Measurements from ENCODE around the gene GSAP. TPM values are rescaled to one million over a fixed set of nuclear protein-coding genes. Genes with fewer than 3 reads are reported as not detected.

Gene GSAP
- 1.5 to 2.0 TPM (median 1.6 TPM) in 3 replicates for total RNA-seq (2021)
- Bru-seq, nascent RNA = percentile 36 among the genes with signal in this experiment
- long read RNA-seq, experiment 1, partial matches to known transcripts = 0 of 6 reads
- long read RNA-seq, experiment 1, other reads (novel, unspliced or antisense) = 6 of 6 reads
- long read RNA-seq, experiment 2 = 0 reads
- long read RNA-seq, experiment 3 = 0 reads

DNA sequence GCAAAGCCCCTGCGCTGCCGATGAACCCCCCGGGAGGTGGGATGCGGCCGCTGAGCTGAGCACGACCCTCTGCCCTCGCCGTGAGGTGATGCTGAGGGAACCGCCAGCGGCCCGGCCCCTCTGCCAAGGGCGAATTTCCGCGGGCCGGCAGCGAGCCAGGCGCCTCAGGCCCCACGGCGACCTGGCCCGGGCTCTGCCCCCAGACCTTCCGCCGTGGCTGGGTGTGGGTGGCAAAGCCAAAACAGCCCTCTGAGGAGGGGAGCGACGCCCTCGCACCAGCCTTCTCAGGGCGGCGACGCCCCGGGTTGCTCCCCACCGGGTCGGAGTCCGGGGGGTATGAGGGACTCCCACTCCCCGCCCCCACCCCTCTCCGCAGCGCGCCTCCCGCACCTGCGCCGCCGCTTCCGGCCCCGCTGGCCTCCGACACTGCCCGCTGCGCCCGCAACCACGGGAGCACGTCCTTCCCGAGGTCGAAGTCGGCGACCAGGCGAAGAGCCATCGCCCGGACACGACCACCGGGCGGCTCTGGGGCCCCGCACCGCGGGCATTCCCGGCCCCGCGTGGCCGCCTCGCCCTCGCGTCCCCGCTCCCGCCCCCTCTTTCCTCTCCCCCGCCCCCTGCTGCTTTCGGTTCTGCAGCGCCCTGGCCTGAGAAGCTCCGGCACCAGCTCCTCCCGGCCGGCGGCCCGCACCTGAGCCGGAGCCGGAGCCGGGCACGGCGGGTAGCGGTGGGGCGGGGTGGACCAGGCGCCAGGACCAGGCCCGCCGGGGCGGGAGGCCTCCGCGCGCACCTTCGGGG, at the start of gene GSAP:
GSAP (minus strand) TSS at position 527 of the 798 bp plus-strand sequence; CDS start at position 499, 28 bp downstream.
- Mint-ChIP-seq H3K4me1 (peaks cover 41% of the 10 kb centered on the region), H3K27ac (no peak within 1 kb of the TSS), H3K4me3 (peak within 1 kb of the TSS; percentile 60), H3K9me3 (no peaks in the 10 kb centered on the region), H3K36me3 (no peaks in the 10 kb centered on the region), H3K27me3 (ENCODE audit: low read depth) (peaks cover 38% of the 10 kb centered on the region)
- ChIA-PET CTCF (interaction anchor here (0.6 to 1.5 kb wide), 5 partner anchors 10 to 169 kb away, joined by 3 to 8 read pairs (median 3); no protein-coding TSS in a partner anchor), POLR2A (no interaction called here)
- ATAC-seq (peak; percentile 76), DNase-seq (ENCODE audit: low spot score) (peak; percentile 57)
- TF ChIP-seq SP1 (CRISPR knock-in tag; conservative IDR thresholded peaks at IDR 0.05) (0 out of 2 replicates have a peak, but pooled peaks have one; percentile 32), TEAD1 (CRISPR knock-in tag; IDR thresholded peaks at IDR 0.05) (0 out of 2 replicates have a peak, but pooled peaks have one; percentile 31), ZNF263 (CRISPR knock-in tag; IDR thresholded peaks at IDR 0.05; ENCODE audit: low read depth) (peak; percentile 24; the same call in 1 of the 2 replicates), ZNF423 (CRISPR knock-in tag; IDR thresholded peaks at IDR 0.05) (peak; percentile 91), TCF7 (CRISPR knock-in tag; IDR thresholded peaks at IDR 0.05; ENCODE audit: low read depth) (0 out of 2 replicates have a peak, but pooled peaks have one; percentile 31), AFF4 (CRISPR knock-in tag; IDR thresholded peaks at IDR 0.05; ENCODE audit: borderline replicate concordance) (no peak), E2F5 (CRISPR knock-in tag; IDR thresholded peaks at IDR 0.05) (peak; percentile 37; the same call in 1 of the 2 replicates), MXD4 (CRISPR knock-in tag; IDR thresholded peaks at IDR 0.05; ENCODE audit: borderline replicate concordance) (no peak), FOXK1 (CRISPR knock-in tag; IDR thresholded peaks at IDR 0.05) (0 out of 2 replicates have a peak, but pooled peaks have one; percentile 7), MAX (CRISPR knock-in tag; IDR thresholded peaks at IDR 0.05) (peak; percentile 68; the same call in 1 of the 2 replicates), ZNF281 (CRISPR knock-in tag; IDR thresholded peaks at IDR 0.05) (0 out of 2 replicates have a peak, but pooled peaks have one; percentile 34), CREB1 (CRISPR knock-in tag; IDR thresholded peaks at IDR 0.05) (no peak), ZNF219 (CRISPR knock-in tag; IDR thresholded peaks at IDR 0.05; ENCODE audit: borderline replicate concordance) (0 out of 2 replicates have a peak, but pooled peaks have one; percentile 73)
- TF ChIP-seq, protein P1, sequence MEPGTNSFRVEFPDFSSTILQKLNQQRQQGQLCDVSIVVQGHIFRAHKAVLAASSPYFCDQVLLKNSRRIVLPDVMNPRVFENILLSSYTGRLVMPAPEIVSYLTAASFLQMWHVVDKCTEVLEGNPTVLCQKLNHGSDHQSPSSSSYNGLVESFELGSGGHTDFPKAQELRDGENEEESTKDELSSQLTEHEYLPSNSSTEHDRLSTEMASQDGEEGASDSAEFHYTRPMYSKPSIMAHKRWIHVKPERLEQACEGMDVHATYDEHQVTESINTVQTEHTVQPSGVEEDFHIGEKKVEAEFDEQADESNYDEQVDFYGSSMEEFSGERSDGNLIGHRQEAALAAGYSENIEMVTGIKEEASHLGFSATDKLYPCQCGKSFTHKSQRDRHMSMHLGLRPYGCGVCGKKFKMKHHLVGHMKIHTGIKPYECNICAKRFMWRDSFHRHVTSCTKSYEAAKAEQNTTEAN (CRISPR knock-in tag; IDR thresholded peaks at IDR 0.05) = 0 out of 2 replicates have a peak, but pooled peaks have one; percentile 31
- TF ChIP-seq, protein P2, sequence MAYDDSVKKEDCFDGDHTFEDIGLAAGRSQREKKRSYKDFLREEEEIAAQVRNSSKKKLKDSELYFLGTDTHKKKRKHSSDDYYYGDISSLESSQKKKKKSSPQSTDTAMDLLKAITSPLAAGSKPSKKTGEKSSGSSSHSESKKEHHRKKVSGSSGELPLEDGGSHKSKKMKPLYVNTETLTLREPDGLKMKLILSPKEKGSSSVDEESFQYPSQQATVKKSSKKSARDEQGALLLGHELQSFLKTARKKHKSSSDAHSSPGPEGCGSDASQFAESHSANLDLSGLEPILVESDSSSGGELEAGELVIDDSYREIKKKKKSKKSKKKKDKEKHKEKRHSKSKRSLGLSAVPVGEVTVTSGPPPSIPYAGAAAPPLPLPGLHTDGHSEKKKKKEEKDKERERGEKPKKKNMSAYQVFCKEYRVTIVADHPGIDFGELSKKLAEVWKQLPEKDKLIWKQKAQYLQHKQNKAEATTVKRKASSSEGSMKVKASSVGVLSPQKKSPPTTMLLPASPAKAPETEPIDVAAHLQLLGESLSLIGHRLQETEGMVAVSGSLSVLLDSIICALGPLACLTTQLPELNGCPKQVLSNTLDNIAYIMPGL (CRISPR knock-in tag; IDR thresholded peaks at IDR 0.05) = 0 out of 2 replicates have a peak, but pooled peaks have one; percentile 20
- TF ChIP-seq, protein P3, sequence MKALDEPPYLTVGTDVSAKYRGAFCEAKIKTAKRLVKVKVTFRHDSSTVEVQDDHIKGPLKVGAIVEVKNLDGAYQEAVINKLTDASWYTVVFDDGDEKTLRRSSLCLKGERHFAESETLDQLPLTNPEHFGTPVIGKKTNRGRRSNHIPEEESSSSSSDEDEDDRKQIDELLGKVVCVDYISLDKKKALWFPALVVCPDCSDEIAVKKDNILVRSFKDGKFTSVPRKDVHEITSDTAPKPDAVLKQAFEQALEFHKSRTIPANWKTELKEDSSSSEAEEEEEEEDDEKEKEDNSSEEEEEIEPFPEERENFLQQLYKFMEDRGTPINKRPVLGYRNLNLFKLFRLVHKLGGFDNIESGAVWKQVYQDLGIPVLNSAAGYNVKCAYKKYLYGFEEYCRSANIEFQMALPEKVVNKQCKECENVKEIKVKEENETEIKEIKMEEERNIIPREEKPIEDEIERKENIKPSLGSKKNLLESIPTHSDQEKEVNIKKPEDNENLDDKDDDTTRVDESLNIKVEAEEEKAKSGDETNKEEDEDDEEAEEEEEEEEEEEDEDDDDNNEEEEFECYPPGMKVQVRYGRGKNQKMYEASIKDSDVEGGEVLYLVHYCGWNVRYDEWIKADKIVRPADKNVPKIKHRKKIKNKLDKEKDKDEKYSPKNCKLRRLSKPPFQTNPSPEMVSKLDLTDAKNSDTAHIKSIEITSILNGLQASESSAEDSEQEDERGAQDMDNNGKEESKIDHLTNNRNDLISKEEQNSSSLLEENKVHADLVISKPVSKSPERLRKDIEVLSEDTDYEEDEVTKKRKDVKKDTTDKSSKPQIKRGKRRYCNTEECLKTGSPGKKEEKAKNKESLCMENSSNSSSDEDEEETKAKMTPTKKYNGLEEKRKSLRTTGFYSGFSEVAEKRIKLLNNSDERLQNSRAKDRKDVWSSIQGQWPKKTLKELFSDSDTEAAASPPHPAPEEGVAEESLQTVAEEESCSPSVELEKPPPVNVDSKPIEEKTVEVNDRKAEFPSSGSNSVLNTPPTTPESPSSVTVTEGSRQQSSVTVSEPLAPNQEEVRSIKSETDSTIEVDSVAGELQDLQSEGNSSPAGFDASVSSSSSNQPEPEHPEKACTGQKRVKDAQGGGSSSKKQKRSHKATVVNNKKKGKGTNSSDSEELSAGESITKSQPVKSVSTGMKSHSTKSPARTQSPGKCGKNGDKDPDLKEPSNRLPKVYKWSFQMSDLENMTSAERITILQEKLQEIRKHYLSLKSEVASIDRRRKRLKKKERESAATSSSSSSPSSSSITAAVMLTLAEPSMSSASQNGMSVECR (CRISPR knock-in tag; IDR thresholded peaks at IDR 0.05; ENCODE audit: borderline replicate concordance) = 0 out of 2 replicates have a peak, but pooled peaks have one; percentile 10
